Measurements from ENCODE around the gene MPG.

The MPG gene

DNA sequence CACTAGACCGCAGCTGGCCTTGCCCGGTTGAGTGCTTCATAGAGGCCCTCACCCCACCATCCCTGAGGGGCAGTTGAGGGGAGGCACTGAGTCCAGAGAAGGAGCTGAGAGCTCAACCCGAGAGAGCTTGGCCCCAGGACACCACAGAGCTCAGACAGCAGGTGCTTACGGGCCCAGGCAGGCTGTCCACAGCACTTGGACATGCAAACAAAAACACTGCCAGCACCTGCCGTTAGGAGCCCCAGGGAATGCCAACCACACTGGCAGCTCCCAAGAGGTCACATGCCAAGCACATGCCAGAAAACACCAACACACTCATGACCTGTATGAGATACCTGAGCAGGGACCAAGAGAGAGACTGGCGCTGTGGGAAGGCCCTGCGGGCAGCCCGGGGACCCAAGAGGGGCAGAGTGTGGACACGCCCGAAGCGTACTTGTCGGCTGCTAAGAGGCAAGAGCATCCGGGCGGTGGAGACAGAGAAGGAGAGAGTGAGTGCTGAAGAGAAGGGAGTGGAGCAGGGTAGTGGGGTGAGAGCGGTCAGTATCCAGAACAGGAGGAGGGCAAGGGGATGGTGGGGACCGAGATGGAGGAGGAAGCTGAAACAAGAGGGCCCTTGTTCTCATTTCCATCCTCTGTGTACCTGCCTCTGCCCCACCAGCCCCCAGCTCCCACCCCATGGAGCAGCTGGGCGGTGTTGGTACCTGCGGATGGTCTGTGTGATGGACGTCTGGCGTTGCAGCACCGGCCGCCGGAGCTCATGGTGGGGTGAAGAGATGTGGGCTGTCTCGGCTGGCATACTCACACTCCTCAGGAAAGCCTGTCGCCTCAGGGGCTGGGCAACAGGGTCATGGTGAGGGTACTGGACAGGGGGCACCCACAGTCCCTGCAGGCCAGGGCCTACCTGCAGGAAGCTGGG, 13.8 kb upstream of the MPG start:
- H3K4me3 ChIP-seq (ENCODE audit: low read depth, low read length) = no peak overlapping the region
- TF ChIP-seq, protein P1, sequence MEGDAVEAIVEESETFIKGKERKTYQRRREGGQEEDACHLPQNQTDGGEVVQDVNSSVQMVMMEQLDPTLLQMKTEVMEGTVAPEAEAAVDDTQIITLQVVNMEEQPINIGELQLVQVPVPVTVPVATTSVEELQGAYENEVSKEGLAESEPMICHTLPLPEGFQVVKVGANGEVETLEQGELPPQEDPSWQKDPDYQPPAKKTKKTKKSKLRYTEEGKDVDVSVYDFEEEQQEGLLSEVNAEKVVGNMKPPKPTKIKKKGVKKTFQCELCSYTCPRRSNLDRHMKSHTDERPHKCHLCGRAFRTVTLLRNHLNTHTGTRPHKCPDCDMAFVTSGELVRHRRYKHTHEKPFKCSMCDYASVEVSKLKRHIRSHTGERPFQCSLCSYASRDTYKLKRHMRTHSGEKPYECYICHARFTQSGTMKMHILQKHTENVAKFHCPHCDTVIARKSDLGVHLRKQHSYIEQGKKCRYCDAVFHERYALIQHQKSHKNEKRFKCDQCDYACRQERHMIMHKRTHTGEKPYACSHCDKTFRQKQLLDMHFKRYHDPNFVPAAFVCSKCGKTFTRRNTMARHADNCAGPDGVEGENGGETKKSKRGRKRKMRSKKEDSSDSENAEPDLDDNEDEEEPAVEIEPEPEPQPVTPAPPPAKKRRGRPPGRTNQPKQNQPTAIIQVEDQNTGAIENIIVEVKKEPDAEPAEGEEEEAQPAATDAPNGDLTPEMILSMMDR (IDR thresholded peaks at IDR 0.05; ENCODE audit: low read depth, low read length) = no peak

DNA sequence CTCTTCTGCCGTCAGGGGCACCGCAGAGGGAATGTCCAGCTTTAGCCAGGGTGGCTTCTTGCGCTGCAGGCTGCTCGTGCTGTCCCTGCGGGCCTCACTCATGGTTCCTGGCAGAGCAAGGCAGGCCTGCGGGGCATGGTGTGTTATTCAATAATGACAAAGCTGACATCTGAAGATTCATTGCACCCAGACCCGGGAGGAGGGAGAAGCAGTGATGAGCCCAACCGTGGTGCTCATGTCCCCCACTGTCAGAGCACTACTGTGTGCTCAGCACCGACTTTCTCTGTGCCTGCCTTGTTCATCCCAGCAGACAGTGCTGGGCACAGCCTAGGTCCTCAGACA, 13.1 kb upstream of the MPG start:
- TF ChIP-seq, protein P1 (IDR thresholded peaks at IDR 0.05; ENCODE audit: low read depth, low read length) = no peak

DNA sequence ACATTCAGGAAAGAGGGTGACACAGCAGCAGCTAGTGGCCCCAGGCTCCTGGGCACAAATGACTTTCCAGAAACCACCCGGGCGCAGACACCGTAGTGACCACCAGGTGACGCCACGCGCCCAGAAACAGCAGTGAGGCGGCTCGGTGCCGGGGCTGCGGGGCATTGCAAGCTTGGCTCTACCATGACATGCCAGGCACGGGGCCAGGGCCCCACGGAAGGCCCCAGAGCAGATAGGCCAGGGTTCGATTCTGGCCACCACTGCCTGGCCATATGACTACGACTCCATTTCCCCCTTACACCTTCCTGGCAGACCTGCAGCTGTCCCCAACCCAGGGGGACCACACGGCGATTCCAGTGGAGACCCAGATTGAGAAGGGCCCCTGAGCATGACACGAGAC, 12.3 kb upstream of the MPG start:
- TF ChIP-seq, protein P1 (IDR thresholded peaks at IDR 0.05; ENCODE audit: low read depth, low read length) = peak; percentile 95
- no peak overlapping the region for H3K4me3 ChIP-seq (ENCODE audit: low read depth, low read length)

More for the DNA sequence above, 13.1 kb upstream of the MPG start:
- no peak overlapping the region for H3K4me3 ChIP-seq (ENCODE audit: low read depth, low read length)

DNA sequence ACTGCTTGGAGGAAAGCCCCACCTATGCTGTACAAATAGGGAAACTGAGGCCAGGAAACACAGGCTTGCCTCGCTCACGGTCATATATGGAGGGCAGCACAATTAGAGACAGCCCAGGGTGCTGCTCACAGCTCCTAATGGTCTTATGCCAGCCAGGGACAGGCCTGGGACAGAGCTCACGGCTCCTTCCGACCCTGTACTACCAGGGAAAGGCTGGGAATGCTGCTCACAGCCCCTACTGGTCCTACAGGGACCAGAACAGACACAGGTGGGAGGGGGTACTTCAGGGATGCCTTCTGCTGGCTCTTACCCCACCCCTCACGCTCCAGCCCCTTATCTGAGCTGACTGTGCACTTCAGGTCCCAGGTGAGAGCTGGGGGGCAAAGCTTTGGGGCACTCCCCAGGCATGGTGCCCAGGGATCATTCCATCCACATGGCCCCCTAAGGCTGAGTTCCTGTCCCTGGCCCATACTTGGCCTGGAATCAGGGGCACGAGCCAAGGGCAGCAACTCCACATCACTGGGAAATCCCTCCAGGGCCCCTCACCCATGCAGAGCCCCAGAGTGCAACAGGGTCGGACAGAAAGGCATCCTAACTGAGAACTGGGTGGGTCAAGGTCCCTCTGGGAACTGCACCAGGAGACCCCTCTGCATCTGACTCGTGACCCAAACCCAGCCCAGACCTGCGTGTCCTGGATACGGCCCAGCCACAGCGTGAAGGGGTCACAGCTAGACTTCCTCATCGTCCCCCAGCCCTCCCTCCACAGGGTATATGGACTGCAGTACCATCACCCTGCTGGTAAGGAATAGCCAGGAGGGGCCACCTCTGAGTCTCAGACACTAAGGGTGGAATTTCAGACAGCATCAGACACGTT, 11.5 kb upstream of the MPG start:
- no peak overlapping the region for H3K4me3 ChIP-seq (ENCODE audit: low read depth, low read length)
- TF ChIP-seq, protein P1 (IDR thresholded peaks at IDR 0.05; ENCODE audit: low read depth, low read length) = no peak

DNA sequence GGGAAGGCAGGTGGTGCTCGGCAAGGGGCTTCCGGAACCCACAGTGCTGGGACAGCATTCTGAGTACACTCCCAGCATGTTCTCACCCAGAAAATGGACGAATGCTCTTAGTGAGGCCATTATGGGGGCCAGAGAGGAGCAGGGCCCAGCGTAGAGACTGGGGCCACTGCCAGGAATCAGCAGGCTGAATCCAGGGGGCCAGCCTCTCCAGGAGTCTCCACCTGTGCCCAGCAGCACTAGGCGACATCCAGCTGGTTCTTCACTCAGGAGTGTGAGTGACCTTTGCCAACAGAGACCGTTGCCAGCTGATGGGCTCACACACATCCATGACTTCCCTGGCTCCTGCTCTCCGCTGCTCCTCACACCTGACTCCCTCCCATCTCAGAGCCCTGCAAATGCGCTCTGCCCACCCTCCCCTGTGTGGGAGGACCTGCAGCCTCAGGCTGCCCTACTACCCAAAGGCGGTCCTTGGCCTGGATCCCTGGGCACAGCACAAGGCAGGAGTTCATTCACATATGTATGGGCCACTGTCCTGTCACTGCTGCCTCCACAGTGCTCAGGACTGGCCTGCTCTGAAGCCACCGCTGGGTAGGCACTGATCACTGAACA, 10.7 kb upstream of the MPG start:
- TF ChIP-seq, protein P1 (IDR thresholded peaks at IDR 0.05; ENCODE audit: low read depth, low read length) = no peak
- H3K4me3 ChIP-seq (ENCODE audit: low read depth, low read length) = no peak overlapping the region

DNA sequence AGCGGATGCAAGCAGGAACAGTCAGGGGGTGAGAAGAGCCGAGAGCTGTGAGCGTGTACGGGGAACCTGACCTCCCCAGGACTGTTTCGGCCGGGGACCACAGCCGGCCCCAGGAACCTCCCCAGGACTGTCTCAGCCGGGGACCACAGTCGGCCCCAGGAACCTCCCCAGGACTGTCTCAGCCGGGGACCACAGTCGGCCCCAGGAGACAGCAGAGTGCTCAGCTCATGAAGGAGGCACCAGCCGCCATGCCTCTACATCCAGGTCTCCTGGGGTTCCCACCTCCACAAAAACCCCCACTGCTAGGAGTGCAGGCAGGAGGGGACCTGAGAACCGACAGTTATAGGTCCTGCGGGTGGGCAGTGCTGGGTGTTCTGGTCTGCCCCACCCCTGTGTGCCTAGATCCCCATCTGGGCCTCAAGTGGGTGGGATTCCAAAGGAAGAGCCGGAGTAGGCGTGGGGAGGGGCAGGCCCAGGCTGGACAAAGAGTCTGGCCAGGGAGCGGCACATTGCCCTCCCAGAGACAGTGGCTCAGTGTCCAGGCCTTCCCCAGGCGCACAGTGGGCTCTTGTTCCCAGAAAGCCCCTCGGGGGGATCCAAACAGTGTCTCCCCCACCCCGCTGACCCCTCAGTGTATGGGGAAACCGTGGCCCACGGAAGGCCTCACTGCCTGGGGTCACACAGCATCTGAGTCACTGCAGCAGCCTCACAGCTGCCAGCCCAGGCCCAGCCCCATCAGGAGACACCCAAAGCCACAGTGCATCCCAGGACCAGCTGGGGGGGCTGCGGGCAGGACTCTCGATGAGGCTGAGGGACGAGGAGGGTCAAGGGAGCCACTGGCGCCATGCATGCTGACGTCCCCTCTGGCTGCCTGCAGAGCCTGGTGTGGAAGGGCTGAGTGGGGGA, 9.9 kb upstream of the MPG start:
- no peak overlapping the region for H3K4me3 ChIP-seq (ENCODE audit: low read depth, low read length)
- TF ChIP-seq, protein P1 (IDR thresholded peaks at IDR 0.05; ENCODE audit: low read depth, low read length) = no peak

Measured in WI38 (cell line).